Activated CD4-positive, alpha-beta T cell treated with anti-CD3 and anti-CD28 coated beads, Interleukin-2, amount 50 U/mL, for 1 hour (primary cell): Measurements from ENCODE around the gene CELA2A.
A peak's percentile ranks its signal among the peaks of the same experiment; 100 is the strongest.
"Not testable (repeated sequence)": the region's sequence is repeated elsewhere in the genome, so short reads cannot be mapped to it uniquely, and the experiment has no call there.

Experiments used
- DNase-seq: peaks from one replicate; pipeline ENCODE4 v3.0.0-alpha.2; 2020

Gene CELA2A

DNA sequence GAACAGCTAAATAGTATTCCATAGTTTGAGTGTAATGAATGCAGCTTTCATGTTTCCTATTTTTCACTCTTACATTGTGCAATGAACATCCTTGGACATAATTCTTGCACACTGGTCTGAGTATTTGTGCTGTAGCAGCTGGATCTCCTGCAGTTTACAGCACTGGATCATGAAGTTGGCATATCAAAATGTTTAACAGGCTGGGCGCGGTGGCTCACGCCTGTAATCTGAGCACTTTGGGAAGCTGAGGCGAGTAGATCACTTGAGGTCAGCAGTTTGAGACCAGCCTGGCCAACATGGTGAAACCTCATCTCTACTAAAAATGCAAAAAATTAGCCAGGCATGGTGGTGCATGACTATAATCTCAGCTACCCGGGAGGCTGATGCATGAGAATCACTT, 14.5 kb downstream of the CELA2A start:
- DNase-seq, result not testable (repeated sequence)

DNA sequence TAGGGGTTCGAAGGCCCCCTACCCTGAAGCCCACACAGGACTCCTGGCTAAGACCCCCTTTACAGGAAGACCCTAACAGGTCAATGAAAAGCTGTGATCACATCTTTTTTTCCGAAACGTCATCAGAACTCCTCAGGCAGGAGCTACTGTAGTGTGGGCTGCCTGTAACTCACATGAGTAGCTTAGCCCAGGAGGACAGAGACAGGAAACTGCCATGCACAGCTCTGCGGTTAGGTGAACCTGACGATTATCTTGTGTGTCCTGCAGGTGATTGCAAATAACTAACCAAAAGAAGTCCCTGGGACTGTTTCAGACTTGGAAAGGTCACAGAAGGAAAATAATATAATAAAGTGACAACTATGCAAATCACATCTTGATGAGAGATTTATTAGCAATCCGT, 15.2 kb downstream of the CELA2A start:
- DNase-seq, result not testable (repeated sequence)

DNA sequence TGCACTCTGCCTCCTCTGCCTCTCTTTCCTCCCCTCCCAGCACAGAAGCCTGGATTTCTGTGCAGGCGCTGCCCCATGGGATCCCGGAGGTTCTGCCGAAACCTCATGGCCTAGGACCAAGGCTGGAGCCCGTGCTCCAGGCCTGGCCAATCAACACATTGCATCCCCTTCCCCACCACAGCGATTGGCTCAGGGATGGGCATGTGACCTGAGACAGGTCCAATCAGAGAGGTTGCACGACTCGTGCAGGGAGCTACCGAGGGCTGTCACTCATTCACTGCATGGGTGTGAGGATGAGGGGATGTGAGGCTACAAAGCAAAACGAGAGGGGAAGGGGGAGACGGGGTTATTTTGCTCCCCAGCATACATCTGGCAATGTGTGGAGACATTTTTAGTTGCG, 16.1 kb downstream of the CELA2A start:
- no peak for DNase-seq

DNA sequence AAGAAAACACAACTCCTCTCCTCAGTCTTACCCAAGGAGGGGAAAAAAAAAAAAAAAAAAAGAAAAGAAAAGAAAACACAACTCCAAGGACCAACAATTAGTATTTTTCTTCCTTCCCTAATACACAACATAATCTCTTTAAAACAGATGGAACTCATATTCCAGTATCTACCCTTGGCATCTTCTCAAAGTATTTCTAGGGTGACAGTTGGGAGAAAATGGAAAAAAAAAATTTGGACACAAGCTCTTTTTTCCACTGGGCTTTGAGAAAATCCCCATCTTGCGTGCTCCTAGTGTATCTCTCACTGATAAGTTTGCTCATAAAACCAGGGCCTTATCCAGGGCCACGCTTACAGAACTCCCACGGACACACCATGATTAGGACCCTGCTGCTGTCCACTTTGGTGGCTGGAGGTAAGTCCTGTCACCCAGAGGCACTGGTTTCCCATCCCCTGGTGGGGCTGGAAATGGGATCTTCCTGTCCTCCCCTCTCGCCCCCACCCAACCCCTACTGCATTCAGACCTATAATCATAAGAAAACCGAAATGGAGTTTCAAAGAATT, 19.3 kb downstream of the CELA2A start, which contains the start of gene CELA2B:
TSS of gene CELA2B (plus strand) at position 353 of the 563 bp plus-strand sequence. CDS start at position 375, 22 bp downstream.
- no peak for DNase-seq

DNA sequence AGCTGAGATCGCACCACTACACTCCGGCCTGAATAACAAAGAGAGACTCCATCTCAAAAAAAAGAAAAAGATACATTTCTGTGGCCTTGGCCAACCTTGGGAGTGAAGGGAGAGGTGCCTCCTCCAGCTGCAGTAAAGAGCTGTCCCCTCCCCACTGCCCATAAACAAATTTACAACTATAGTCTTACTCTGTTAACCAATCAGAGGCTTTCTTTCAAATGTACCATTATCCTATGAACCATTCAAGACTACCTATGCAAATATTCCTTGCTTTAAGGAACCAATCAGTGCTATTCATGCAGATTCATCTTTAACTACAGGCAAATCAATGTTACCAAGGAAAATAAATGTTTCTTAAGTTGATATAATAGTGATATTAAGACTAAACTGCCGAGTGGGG, 20.4 kb downstream of the CELA2A start:
- no peak for DNase-seq

DNA sequence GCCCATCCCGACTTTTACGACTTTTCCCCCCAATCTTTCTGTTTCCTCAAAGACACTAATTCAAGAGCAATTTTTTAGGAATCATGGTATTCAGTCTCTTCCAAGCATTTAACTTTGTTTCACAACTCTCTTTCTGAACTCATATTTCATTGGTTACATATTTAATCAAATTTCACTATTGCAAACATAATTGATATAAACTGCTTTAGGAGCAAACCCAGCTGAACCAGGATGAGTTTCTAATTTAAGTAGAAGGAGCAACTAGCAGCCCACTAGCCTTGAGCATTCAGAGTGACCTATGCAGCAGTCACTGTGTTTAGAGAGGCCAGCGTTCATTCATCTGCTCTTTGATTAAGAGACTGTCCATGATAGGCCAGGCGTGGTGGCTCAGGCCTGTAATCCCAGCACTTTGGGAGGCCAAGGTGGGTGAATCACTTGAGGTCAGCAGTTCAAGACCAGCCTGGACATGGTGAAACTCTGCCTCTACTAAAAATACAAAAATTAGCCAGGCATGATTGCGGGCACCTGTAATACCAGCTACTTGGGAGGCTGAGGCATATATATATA, 21.2 kb downstream of the CELA2A start:
- DNase-seq, result no peak

DNA sequence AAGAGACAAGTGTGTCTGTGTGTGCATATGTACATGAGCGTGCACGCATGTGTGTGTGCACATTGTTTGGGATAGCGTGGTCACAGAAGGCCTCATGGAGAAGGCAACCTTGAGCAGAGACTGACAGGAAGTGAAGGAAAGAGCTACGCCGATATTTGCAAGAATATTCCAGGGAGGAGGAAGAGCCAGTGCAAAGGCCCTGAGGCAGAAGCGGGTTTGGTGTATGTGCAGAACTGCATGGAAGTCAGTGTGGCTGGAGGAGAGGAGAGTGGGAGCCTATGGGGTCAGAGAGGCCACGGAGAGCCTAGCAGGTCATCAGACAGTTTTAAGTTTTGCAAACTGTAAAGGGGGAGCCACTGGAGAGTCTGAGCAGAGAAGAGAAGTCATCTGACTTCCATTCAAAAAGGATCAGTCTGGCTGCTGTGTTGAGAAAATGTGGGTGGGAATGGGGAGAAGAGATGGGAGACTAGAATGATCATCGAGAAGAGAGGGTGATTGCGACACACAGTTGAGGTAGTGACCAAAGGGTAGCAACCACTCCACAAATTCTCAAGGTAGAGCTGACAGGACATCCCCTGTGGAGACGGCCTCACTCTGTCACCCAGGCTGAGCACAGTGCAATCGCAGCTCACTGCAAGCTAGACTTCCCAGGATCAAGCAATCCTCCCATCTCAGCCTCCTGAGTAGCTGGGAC, 23.3 kb downstream of the CELA2A start:
- no peak for DNase-seq

DNA sequence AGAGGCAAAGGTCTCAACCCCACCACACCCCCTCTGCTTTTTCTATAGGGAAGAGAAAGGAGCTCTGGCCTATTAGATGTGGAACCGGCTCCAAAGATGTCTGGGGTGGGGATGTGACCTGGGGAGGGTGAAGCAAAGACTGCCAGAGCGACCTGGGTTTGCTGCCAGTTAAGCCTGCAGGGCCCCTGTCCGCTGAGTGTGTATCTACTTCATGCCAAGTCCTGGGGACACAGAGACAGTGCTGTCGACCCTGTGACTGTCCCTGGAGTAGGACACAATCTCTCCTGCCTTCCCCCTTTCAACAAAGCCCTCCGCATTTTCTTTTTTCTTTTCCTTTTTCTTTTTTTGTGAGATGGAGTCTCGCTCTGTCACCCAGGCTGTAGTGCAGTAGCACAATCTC, 25.9 kb downstream of the CELA2A start:
- DNase-seq, result not testable (repeated sequence)

DNA sequence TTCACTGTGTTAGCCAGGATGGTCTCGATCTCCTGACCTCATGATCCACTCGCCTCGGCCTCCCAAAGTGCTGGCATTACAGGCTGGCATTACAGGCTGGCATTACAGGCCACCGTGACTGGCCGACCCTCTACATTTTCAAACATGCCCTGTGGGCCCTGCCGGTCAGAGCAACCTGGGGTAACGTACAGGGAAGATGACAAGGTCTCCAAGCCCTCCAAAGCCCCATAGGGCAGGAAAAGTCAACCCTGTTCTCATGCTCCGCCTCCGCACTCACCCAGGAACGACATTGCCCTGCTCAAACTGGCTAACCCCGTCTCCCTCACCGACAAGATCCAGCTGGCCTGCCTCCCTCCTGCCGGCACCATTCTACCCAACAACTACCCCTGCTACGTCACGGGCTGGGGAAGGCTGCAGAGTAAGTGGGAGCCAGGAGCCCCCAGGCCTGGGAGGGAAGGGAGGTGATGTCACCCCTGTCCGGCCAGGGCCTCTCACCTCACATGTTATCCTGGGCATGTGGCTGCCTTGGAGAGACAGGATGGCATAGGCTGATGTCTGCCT, 26.5 kb downstream of the CELA2A start:
- not testable (repeated sequence) for DNase-seq

DNA sequence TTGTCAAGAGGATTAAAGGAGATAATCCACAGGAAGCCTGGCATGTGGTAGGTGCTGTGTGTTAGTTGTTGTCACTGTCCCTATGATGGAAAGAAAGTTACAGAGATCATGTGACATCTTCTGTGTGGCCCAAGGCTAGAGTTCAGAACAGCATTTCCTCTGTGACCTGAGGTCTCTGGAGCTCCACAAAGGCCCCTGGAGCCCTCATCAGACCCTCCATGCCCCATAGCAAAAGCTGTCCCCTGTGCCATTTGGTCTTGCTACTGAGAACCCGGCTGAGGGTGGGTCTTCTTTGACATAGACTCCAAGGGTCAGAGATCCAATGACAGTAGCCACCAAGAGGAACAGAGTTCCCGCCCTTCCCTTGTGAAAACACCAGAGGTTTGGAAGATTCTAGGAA, 27.4 kb downstream of the CELA2A start:
- DNase-seq, result no peak

DNA sequence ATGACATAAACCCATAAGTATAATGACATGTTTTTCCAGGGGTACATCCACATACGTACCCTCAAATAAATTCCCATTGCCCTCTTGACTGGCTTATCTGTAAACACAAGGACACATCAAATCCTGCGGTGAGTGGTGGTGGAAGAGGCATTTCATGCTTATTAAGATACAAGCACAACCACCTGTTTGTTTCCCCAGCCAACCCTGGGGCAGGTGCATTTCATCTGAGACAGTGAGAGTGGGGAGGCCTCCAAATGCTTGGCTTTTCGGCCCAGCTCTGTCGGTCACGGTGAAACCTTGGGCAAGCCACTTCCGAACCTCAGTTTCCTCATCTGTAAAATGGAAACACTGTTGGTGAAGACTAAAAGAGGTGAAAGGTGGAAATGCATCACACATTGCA, 27.9 kb downstream of the CELA2A start:
- DNase-seq, result not testable (repeated sequence)

DNA sequence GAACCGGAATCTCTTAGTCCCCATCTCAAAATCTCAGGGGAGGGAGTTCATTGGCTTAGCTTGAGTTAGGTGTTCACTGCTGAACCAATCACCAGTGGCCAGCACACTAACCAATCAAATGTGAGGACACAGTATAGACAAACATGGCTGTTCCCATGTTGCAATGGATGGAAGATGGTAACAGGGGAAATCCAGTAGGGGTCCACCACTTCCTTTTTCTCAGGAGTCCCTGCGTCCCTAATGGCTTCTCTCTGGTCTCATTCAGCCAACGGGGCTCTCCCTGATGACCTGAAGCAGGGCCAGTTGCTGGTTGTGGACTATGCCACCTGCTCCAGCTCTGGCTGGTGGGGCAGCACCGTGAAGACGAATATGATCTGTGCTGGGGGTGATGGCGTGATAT, 29.1 kb downstream of the CELA2A start:
- DNase-seq, result no peak

DNA sequence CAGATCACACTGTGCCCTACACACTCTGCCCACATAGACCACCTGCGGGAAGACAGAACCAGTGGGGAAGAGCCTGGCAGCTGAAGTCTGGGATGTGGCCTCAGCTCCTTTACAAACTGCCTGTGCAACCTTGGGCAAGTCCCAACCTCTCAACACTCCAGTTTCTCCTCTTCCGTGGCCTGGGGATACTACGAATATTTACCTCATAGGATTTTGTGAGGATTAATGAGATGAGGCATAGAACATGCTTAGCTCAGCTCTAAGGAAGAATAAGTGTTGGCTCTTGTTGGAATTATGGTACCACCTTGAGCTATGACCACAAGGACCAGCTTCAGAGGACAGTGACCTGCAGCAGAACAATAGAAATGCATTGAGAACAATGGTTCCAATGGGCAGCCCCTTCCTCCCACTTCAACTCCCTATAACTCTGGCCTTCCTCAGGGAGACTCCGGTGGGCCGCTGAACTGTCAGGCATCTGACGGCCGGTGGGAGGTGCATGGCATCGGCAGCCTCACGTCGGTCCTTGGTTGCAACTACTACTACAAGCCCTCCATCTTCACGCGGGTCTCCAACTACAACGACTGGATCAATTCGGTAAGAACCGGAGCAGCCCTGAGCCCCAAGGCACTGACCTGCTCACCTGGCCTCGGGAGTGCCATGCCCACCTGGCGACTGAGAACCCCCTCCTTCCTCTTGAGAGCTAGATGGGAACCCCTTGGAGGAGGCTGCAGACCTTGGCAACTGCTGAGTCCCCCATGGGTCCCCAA, 30.5 kb downstream of the CELA2A start:
- DNase-seq, result not testable (repeated sequence)

DNA sequence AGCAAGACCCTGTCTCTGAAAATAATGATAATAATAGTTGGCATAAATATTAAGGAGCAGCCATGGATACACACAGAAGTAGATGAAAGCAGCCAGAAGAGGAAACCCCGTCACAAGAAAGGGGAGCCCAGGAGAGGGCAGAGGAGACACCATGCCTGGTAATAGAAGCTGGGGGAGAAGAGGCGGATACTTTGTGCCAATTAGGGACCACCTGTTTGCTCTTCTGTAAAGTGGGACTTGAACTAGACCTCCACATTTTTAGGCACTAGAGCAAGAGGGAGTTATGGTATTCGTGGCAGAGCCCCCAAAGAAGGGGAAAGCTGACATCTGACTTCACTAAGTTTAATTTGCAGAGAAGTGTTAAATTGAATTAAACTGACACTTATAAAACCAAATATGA, 31.8 kb downstream of the CELA2A start:
- no peak for DNase-seq

DNA sequence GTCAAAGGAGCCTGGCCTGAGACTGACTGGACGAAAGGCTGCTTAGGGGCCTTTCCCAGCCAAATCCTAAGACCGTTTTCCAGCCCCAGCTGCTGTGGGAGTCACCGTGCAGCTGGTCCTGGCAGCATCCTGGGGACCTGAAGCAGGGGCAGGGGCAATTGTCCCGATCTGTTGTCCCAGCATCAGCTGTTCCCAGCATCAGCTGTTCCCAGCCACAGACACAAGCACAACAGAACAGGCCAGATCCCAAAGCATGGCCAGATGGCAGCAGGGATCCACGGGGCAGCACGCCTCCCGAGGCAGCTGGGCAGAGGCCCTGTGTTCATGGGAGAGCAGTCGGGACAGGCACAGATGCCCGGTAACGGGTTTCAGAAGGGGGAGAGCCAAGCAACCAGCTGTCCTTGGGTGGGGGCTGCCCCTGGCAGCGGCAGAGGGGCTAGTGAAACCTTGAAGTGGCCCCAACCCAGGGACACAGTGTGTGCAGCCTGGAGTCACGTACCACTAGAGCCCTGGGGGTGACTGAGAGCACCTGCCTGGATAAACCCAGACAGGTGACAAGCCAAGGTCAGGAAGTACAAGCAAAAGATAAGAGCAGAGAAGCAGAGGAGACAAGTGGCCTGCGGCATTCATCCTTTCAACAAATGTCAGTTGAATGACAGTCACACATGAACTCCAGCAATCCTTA, 32.7 kb downstream of the CELA2A start:
- no peak for DNase-seq

DNA sequence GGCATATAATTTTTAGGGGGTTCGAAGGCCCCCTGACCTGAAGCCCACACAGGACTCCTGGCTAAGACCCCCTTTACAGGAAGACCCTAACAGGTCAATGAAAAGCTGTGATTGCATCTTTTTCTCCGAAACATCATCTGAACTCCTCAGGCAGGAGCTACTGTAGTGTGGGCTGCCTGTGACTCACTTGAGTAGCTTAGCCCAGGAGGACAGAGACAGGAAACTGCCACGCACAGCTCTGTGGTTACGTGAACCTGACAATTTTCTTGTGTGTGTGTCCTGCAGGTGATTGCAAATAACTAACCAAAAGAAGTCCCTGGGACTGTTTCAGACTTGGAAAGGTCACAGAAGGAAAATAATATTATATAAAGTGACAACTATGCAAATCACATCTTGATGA, 34.5 kb downstream of the CELA2A start:
- DNase-seq, result not testable (repeated sequence)

DNA sequence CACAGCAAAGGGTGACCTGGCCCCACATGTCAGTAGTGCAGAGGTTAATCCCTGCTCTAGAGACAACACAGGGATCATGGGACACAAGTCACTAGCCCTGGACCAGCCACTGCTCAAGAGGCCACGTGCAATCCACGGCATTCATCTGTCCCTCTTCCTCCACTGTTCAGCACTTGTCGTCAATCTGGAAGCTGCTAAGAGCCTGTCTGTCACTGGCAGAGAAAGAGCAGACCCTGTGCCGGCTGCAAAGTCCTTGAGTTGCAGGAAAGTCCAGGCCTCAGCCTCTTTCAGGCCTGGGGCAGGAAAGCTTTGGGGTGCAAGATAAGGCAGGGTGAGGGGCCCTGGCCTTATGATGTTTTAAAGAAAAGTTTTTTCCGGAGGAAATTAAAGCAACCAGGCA, 36.1 kb downstream of the CELA2A start:
- DNase-seq, result no peak

DNA sequence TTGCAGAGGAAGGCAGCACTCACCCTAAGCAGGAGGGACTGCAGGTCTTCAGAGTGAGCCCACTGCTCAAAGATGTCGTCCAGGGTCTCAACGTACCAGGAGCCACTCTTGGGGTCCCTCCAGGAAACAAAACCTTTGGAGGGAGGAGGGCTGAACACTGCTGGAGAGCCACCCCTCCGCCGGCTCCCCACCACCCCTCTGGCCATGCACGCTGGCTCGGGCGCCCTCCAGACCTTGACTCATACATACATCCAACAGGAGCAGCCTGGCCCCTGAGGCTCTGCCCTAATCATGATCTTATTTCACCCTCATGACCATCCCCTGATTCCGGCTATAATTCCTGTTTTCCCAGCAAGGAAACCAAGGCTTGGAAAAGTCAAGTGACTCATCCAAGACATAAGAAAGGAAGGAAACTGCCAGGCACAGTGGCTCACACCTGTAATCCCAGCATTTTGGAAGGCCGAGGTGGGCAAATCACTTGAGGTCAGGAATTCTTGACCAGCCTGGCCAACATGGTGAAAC, 37.4 kb downstream of the CELA2A start:
- no peak for DNase-seq

DNA sequence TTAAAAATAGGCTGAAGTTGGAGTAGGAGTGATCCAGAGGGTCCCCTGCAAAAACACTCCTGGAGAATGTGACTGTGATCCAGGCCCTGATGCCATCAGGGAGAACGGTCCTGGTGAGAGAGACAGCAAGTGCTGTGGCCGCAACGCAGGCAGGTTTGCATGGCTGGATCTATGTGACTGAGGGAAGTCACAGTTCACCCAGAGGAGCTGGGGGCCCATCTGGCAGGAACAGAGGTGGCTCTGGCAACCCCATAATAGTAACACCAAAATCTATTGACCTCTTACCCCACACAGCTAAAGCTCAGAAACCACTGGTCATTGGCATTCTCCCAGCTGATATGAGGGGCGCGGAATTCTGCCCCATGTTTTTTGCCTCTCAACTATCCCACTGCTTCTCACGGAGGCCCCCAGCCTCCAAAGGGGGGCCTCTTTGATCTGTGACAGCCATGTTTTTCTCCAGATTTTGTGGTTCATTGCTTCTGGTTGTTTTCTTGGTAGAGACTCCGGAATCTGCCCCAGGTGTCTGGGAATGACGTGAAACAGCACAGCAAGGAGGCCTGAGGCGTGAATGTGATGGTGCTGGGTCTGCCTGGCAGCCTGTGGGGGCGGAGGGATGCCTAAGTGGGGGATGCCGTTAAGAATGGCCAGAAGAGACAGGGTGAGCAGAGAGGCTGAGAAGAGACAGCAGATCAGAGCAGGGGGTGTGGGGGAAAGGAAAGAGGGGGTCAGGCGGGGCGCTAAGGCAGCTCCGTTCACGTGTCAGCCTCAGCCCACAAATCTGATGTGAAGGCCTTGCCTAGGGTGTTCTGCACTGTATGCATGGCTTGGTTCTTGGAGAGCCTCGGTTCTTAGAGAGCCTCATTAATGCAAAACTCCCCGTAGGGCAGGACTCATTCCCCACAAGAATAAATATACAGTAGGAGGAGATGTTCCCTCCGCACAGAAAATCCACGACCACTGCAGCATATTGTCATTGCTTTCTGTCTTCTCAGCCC, 43.9 kb downstream of the CELA2A start:
- DNase-seq, result no peak

DNA sequence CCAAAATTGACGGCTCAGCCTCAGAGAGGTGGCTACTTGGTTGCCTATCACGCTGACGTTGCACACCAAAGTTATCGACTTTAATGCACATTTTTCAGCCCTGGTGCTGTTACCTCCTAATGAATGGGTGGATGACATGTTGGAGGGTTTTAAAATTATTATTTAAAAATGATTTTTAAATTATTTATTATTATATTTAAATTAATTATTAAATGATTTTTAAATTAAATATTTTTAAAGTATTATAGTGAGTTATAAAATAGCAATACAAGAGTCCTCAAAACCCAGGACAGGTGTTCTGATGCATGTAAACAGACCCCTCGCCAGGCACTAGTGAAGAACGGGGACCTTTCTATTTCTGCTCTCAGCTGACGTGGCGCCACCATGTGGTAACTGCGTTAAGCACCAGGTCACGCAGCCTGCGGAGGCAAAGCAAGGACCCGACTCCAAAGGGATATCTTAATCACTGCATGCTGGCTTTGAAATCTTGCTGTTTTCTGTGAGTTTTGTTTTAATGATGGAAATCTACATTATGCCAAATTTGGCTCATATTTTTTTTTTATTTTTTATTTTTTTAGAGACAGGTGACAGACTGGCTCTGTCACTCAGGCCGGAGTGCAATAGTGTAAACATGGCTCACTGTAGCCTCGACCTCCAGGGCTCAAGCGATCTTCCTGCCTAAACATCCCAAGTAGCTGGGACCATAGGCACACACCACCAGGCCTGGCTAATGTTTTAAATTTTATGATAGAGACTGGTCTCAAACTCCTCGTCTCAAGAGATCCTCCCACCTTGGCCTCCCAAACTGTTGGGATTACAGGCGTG, 44.9 kb downstream of the CELA2A start:
- DNase-seq, result peak; percentile 53
